Suprapubic skin (tissue), 4 donors: Measurements from ENCODE around the gene KRTCAP3. TPM values are rescaled to one million over a fixed set of nuclear protein-coding genes. Genes with fewer than 3 reads are reported as not detected.

ENCODE experiments used
- DNase-seq, 2 donors: peaks; one replicate each; pipeline ENCODE4 v3.0.0-alpha.2; 2019; ENCODE audit warnings: low spot score in 2 of 2
- H3K27ac ChIP-seq: fragments of 200-600 bp; sonication (generic); one replicate; pipeline ENCODE4 v1.5.1; 2019
- H3K27me3 ChIP-seq: fragments of 200-600 bp; sonication (generic); one replicate; pipeline ENCODE4 v1.5.1; 2019
- H3K36me3 ChIP-seq: fragments of 200-600 bp; sonication (generic); one replicate; pipeline ENCODE4 v1.5.1; 2019
- H3K4me1 ChIP-seq: fragments of 200-600 bp; sonication (generic); one replicate; pipeline ENCODE4 v1.5.1; 2019
- H3K4me3 ChIP-seq: fragments of 200-600 bp; sonication (generic); one replicate; pipeline ENCODE4 v1.5.1; 2019; ENCODE audit warnings: mild to moderate bottlenecking
- H3K9me3 ChIP-seq: fragments of 200-600 bp; sonication (generic); one replicate; pipeline ENCODE4 v1.5.1; 2019
- EP300 ChIP-seq: sonication (generic); formaldehyde crosslinking; IDR thresholded peaks from one replicate; pipeline ENCODE4 v1.6.1; 2017; ENCODE audit warnings: antibody characterized with exemption
- POLR2A ChIP-seq, 2 donors: fragments of 450-650 bp; IDR thresholded peaks; one replicate each; pipeline ENCODE4 v1.6.1; 2017; ENCODE audit warnings: antibody characterized with exemption in 2 of 2, mild to moderate bottlenecking in 2 of 2, moderate library complexity in 2 of 2
- POLR2AphosphoS5 ChIP-seq, 3 donors: sonication (generic); formaldehyde crosslinking; IDR thresholded peaks; one replicate each; pipeline ENCODE4 v1.6.1; 2017; ENCODE audit warnings: antibody characterized with exemption in 3 of 3
- WGBS: methylation state at CpG from one replicate; pipeline ENCODE4 v1.1.5; 2018; 5-methylcytosine and 5-hydroxymethylcytosine counted together
- total RNA-seq, 4 donors: library from RNA; depleted of rRNA; stranded (reverse); fragments of >200 nt; gene quantifications; one replicate each; pipeline ENCODE4 v1.1.0, GENCODE V29; 2016
- TF ChIP-seq, protein P1 (sequence below), 2 donors: fragments of 200-600 bp in 1 of 2; fragments of 450-650 bp in 1 of 2; sonication (generic) in 1 of 2; IDR thresholded peaks; one replicate each; pipeline ENCODE4 v1.5.1; 2016 to 2019; ENCODE audit warnings: antibody characterized with exemption in 2 of 2, mild to moderate bottlenecking in 1 of 2, moderate library complexity in 1 of 2

Gene KRTCAP3, protein sequence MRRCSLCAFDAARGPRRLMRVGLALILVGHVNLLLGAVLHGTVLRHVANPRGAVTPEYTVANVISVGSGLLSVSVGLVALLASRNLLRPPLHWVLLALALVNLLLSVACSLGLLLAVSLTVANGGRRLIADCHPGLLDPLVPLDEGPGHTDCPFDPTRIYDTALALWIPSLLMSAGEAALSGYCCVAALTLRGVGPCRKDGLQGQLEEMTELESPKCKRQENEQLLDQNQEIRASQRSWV
- 10 to 100 TPM; 31.0 to 50.1 (median 42.2) TPM for total RNA-seq

DNA sequence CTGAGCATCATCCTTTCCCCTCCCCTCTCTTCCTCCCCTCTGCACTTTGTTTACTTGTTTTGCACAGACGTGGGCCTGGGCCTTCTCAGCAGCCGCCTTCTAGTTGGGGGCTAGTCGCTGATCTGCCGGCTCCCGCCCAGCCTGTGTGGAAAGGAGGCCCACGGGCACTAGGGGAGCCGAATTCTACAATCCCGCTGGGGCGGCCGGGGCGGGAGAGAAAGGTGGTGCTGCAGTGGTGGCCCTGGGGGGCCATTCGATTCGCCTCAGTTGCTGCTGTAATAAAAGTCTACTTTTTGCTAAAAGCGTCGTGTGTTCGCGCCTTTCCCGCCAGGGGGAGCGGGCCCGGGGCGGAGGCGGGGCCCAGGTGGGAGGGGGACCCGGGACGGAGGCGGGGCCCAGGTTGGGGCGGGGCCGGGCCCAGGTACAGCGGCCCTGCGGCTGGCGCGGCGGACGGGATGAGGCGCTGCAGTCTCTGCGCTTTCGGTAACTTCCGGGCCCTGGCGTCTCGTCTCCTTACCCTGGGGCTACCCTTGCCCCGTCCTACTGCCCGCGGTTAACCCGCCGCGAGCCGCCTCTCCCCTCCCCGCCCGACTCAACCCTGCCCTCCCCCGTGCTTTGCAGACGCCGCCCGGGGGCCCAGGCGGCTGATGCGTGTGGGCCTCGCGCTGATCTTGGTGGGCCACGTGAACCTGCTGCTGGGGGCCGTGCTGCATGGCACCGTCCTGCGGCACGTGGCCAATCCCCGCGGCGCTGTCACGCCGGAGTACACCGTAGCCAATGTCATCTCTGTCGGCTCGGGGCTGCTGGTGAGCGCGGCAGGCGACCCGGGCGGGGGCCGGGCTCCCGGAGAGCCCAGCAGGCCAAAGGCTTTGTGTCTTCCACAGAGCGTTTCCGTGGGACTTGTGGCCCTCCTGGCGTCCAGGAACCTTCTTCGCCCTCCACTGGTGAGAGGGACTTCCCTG is at the start of gene KRTCAP3:
KRTCAP3 (plus strand) TSS at position 424 of the 962 bp plus-strand sequence; CDS start at position 456, 32 bp downstream.
- H3K27ac ChIP-seq, result peak within 1 kb of the TSS; percentile 42
- no peaks in the 10 kb centered on the region for H3K27me3 ChIP-seq
- H3K9me3 ChIP-seq, result no peaks in the 10 kb centered on the region
- peak within 1 kb of the TSS; percentile 50 for H3K4me3 ChIP-seq
- DNase-seq, result peak in 1 of 2 donors; percentile 64
- peaks cover 51% of the 10 kb centered on the region for H3K36me3 ChIP-seq
- TF ChIP-seq EP300, result no peak
- TF ChIP-seq, protein P1, sequence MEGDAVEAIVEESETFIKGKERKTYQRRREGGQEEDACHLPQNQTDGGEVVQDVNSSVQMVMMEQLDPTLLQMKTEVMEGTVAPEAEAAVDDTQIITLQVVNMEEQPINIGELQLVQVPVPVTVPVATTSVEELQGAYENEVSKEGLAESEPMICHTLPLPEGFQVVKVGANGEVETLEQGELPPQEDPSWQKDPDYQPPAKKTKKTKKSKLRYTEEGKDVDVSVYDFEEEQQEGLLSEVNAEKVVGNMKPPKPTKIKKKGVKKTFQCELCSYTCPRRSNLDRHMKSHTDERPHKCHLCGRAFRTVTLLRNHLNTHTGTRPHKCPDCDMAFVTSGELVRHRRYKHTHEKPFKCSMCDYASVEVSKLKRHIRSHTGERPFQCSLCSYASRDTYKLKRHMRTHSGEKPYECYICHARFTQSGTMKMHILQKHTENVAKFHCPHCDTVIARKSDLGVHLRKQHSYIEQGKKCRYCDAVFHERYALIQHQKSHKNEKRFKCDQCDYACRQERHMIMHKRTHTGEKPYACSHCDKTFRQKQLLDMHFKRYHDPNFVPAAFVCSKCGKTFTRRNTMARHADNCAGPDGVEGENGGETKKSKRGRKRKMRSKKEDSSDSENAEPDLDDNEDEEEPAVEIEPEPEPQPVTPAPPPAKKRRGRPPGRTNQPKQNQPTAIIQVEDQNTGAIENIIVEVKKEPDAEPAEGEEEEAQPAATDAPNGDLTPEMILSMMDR (IDR thresholded peaks at IDR 0.05), result peak in 1 of 2 donors; percentile 29
- H3K4me1 ChIP-seq, result peaks cover 24% of the 10 kb centered on the region
- 44% methylated on average over 28 of the region's 80 CpGs for WGBS

DNA sequence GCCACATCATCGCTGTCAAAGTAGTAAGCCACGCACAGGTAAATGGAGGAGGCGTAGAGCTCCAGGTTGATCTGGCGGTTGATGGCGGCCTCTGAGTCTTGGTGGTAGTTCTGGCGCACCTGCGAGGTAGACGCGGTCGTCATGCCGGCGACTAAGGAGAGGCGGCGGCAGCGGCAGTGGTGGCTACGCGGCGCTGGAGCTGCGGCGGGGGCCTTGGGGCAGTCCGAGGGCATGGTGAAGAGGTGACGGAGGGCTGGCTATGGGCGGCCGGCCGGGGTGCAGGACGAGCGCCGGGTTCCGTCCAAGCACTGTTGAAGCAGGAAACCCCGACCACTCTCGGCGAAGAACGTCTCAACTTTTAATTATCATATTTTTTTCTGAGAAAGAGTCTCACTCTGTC is 49.0 kb upstream of the KRTCAP3 start:
- H3K4me3 ChIP-seq, result no peak overlapping the region
- no peaks in the 10 kb centered on the region for H3K9me3 ChIP-seq
- H3K27me3 ChIP-seq, result no peaks in the 10 kb centered on the region
- 98% methylated on average over 33 of the region's 33 CpGs for WGBS
- TF ChIP-seq POLR2A (IDR thresholded peaks at IDR 0.05) (no peak), EP300 (no peak)
- H3K4me1 ChIP-seq, result no peaks in the 10 kb centered on the region
- H3K36me3 ChIP-seq, result peaks cover 3% of the 10 kb centered on the region
- H3K27ac ChIP-seq, result no peak overlapping the region
- no peak for DNase-seq

DNA sequence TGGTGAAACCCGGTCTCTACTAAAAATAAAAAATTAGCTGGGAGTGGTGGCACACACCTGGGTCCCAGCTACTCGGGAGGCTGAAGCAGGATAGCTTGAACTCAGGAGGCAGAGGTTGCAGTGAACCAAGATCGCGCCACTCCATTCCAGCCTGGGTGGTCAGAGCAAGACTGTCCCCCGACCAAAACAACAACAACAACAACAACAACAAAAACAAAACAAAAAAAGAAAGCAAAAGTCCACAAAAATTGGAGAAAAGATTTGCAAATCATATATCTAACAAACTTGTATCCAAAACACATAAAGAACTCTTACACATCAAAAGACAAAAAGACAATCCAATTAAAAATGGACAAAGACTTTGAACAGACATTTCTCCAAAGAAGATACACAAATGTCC is 43.2 kb upstream of the KRTCAP3 start:
- TF ChIP-seq POLR2A (IDR thresholded peaks at IDR 0.05) (no peak), EP300 (no peak), POLR2AphosphoS5 (IDR thresholded peaks at IDR 0.05) (no peak)
- TF ChIP-seq, protein P1 (IDR thresholded peaks at IDR 0.05), result no peak
- DNase-seq, result no peak
- H3K4me3 ChIP-seq, result no peak overlapping the region
- H3K9me3 ChIP-seq, result no peaks in the 10 kb centered on the region
- no peaks in the 10 kb centered on the region for H3K36me3 ChIP-seq
- 94% methylated on average over 5 of the region's 5 CpGs for WGBS
- no peaks in the 10 kb centered on the region for H3K27me3 ChIP-seq
- no peaks in the 10 kb centered on the region for H3K4me1 ChIP-seq
- no peak overlapping the region for H3K27ac ChIP-seq

DNA sequence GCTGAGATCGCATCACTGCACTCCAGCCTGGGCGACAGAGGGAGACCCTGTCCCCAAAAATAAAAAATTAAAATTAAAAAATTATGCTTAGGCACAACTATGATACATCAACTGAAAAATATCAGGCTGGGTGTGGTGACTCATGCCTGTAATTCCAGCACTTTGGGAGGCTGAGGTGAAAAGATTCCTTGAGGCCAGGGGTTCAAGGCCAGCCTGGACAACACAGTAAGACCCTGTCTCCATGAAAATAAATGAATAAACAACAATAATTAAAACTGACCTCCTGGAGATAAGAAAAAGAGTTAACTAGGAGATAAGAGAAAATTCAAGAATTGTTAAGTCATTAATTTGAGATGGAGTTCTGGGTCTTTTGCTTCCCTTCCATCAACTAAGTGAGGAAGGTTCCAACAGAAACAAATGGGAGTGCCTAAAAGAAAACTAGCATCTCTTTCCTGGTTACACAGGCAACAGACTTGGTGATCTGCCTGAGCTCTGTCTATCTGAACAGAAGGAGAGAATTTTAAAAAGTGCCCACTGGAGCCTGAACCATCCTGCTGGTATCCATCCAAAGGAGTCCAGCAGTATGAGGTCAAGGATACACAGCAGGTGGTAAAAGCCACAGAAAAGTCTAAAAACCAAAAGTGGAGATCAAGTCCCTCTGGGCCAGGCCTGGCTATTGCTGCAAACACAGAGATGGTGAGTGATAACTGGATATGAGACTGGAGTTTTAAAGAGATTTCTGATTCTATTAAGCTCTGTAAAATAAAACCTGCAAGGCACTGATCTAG is 41.6 kb upstream of the KRTCAP3 start:
- Histone ChIP-seq H3K27ac (no peak overlapping the region), H3K4me1 (no peaks in the 10 kb centered on the region), H3K36me3 (peaks cover 4% of the 10 kb centered on the region), H3K4me3 (no peak overlapping the region), H3K9me3 (no peaks in the 10 kb centered on the region), H3K27me3 (no peaks in the 10 kb centered on the region)
- no peak for DNase-seq
- WGBS, result 97% methylated on average over 2 of the region's 2 CpGs
- TF ChIP-seq, protein P1 (IDR thresholded peaks at IDR 0.05), result no peak
- TF ChIP-seq EP300 (no peak), POLR2A (IDR thresholded peaks at IDR 0.05) (no peak)

DNA sequence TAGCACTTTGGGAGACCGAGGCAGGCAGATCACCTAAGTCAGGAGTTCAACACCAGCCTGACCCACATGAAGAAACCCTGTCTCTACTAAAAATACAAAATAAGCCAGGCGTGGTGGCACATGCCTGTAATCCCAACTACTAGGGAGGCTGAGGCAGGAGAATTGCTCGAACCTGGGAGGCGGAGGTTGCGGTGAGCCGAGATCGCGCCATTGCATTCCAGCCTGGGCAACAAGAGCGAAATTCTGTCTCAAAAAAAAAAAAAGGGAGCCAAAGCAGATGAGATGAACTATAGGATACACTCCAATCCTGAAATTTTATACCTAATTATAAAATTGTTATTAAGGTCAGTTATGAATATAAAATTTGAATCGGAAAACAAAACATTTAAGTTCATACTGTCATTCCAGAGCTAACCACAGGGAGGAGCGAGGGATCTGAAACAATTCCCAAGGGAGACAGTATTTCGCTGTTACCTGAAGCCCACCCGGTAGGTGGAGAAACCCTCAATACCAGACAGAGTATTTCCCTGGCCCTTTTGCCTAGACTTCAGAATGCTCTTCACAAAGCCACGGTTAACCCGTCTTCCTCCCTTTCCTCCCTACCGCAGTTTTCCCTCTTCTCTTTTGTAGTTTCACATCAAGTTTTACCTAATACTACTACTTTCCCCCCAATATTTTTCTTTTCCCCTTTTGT is 34.2 kb upstream of the KRTCAP3 start:
- TF ChIP-seq, protein P1 (IDR thresholded peaks at IDR 0.05), result peak; percentile 35 to 48
- no peak for TF ChIP-seq POLR2AphosphoS5 (IDR thresholded peaks at IDR 0.05)
- TF ChIP-seq EP300, result no peak
- no peak for DNase-seq
- H3K27ac ChIP-seq, result no peak overlapping the region
- H3K36me3 ChIP-seq, result peaks cover 7% of the 10 kb centered on the region
- WGBS, result 51% methylated on average over 16 of the region's 16 CpGs
- no peaks in the 10 kb centered on the region for H3K9me3 ChIP-seq
- peak overlapping the region; percentile 92 for H3K4me3 ChIP-seq
- H3K27me3 ChIP-seq, result no peaks in the 10 kb centered on the region
- peaks cover 26% of the 10 kb centered on the region for H3K4me1 ChIP-seq
